Lung (tissue), 12 donors: ENCODE data around the gene TAT. TPM values are rescaled to one million over a fixed set of nuclear protein-coding genes. Genes with fewer than 3 reads are reported as not detected.

Experiments used
- ATAC-seq: fragments of 200-7000 bp; cut with Tn5 transposase; one replicate; pipeline ENCODE4 v1.9.1; 2020; ENCODE audit warnings: moderate number of reproducible peaks; ENCODE audit not compliant: insufficient read depth, low FRiP score
- DNase-seq, 3 donors: peaks; one replicate each; pipeline ENCODE4 v3.0.0-alpha.2; 2013 to 2017
- H3K27ac ChIP-seq, 2 donors: one replicate each; pipeline ENCODE4 v1.5.1; 2013; ENCODE audit warnings: mild to moderate bottlenecking in 2 of 2, moderate library complexity in 2 of 2, control low read depth in 1 of 2, inconsistent platforms in 1 of 2, low read depth in 1 of 2, low read length in 1 of 2
- H3K27me3 ChIP-seq, 3 donors: one replicate each; pipeline ENCODE4 v1.5.1; 2013; ENCODE audit warnings: low read length in 2 of 3; ENCODE audit not compliant: control insufficient read depth in 3 of 3, insufficient read depth in 3 of 3
- H3K36me3 ChIP-seq, 4 donors: one replicate each; pipeline ENCODE4 v1.5.1; 2013; ENCODE audit warnings: low read length in 4 of 4, mild to moderate bottlenecking in 1 of 4, moderate library complexity in 1 of 4; ENCODE audit not compliant: control insufficient read depth in 4 of 4, insufficient read depth in 4 of 4
- H3K4me1 ChIP-seq, 5 donors: one replicate each; pipeline ENCODE4 v1.5.1; 2013; ENCODE audit warnings: low read length in 5 of 5, mild to moderate bottlenecking in 2 of 5, moderate library complexity in 1 of 5; ENCODE audit not compliant: control insufficient read depth in 5 of 5, insufficient read depth in 5 of 5
- H3K4me3 ChIP-seq: one replicate; pipeline ENCODE4 v1.5.1; 2013; ENCODE audit warnings: mild to moderate bottlenecking, control low read depth, moderate library complexity
- H3K9ac ChIP-seq, 2 donors: one replicate each; pipeline ENCODE4 v1.5.1; 2013; ENCODE audit warnings: low read length in 2 of 2, control low read depth in 1 of 2; ENCODE audit not compliant: insufficient read depth in 1 of 2
- H3K9me3 ChIP-seq, 4 donors: one replicate each; pipeline ENCODE4 v1.5.1; 2013; ENCODE audit warnings: low read length in 3 of 4, mild to moderate bottlenecking in 1 of 4, moderate library complexity in 1 of 4; ENCODE audit not compliant: control insufficient read depth in 4 of 4, insufficient read depth in 3 of 4
- CTCF ChIP-seq: IDR thresholded peaks from 2 replicates; pipeline ENCODE4 v1.5.1; 2012; ENCODE audit warnings: mild to moderate bottlenecking; ENCODE audit errors: control extremely low read depth, extremely low read depth
- WGBS, 2 donors: extraction: QIAGEN DNeasy Blood & Tissue Kit; methylation state at CpG; one replicate each; pipeline ENCODE4 v1.1.7; 2013; 5-methylcytosine and 5-hydroxymethylcytosine counted together
- polyA plus RNA-seq, 2 donors: library from polyadenylated mRNA; stranded (reverse); fragments of 200-250 nt; gene quantifications; one replicate each; pipeline ENCODE4 v1.2.1, GENCODE V29; 2013
- total RNA-seq, 2 donors: library from RNA; depleted of rRNA in 1 of 2; stranded (reverse); fragments of >200 nt in 1 of 2; gene quantifications; one replicate each; pipeline ENCODE4 v1.2.1, GENCODE V29; 2014 to 2021
- donor health status: control.
- donor health status: control.
- donor health status: Bipolar disorder and iron deficiency.
- donor health status: healthy.
- donor health status: DM: yes; HTN: yes; CAD: no.

Gene TAT
- total and polyA plus RNA-seq, 4 donors = 0.14 to 0.74 (median 0.26) TPM; not detected in 1

- no peak overlapping the region for H3K27ac ChIP-seq
- H3K9me3 ChIP-seq = peaks cover 0 to 4% (median 0%) of the 10 kb centered on the region in 4 donors
- no peaks in the 10 kb centered on the region for H3K27me3 ChIP-seq
- no peak for ATAC-seq
- peaks cover 0 to 6% (median 0%) of the 10 kb centered on the region in 5 donors for H3K4me1 ChIP-seq
- no peaks in the 10 kb centered on the region for H3K36me3 ChIP-seq
- H3K4me3 ChIP-seq = no peak overlapping the region
- DNase-seq = no peak
- no peak for TF ChIP-seq CTCF
- no peak overlapping the region for H3K9ac ChIP-seq
Measured at GRCh38 chr16:71559855-71560254, 17.0 kb downstream of the TAT start.

- no peak overlapping the region for H3K9ac ChIP-seq
- no peak for TF ChIP-seq CTCF
- no peak for DNase-seq
Measured at GRCh38 chr16:71557954-71558582, 18.8 kb downstream of the TAT start.

GRCh38 chr16:71557299-71557698 is 19.6 kb downstream of the TAT start:
- Histone ChIP-seq H3K9ac (no peak overlapping the region), H3K9me3 (peaks cover 0 to 4% (median 1%) of the 10 kb centered on the region in 4 donors), H3K4me3 (no peak overlapping the region), H3K27ac (no peak overlapping the region), H3K36me3 (no peaks in the 10 kb centered on the region), H3K27me3 (no peaks in the 10 kb centered on the region), H3K4me1 (no peaks in the 10 kb centered on the region)
- ATAC-seq (no peak), DNase-seq (no peak)
- TF ChIP-seq CTCF = no peak
- 89 to 90% methylated on average over 3 of the region's 3 CpGs for WGBS, 2 donors

More at GRCh38 chr16:71557954-71558582, 18.8 kb downstream of the TAT start:
- Histone ChIP-seq H3K27me3 (no peaks in the 10 kb centered on the region), H3K9me3 (peaks cover 0 to 4% (median under 1%) of the 10 kb centered on the region in 4 donors), H3K4me1 (no peaks in the 10 kb centered on the region), H3K4me3 (no peak overlapping the region), H3K27ac (no peak overlapping the region), H3K36me3 (no peaks in the 10 kb centered on the region)
- 73 to 81% methylated on average over 3 of the region's 3 CpGs for WGBS, 2 donors
- ATAC-seq = no peak
